Activated gamma-delta T cell (primary cell): ENCODE results near the gene TCL1A.
"Not testable (repeated sequence)": the region's sequence is repeated elsewhere in the genome, so short reads cannot be mapped to it uniquely, and the experiment has no call there.

Experiments
- DNase-seq: peaks from one replicate; lab custom pipeline; 2025; lab: John Stamatoyannopoulos, UW
- total RNA-seq, 2 donors: gene quantifications; one replicate each; lab custom pipeline; 2026; lab: John Stamatoyannopoulos, UW

The TCL1A gene
- total RNA-seq = 0 reads per million in 2 donors

- DNase-seq = no peak
Observed at GRCh38 chr14:95713596-95714371, at the start of gene TCL1A. TSS of gene TCL1A (minus strand) at chr14:95714125. CDS start at chr14:95714066, 59 bp downstream.

DNA sequence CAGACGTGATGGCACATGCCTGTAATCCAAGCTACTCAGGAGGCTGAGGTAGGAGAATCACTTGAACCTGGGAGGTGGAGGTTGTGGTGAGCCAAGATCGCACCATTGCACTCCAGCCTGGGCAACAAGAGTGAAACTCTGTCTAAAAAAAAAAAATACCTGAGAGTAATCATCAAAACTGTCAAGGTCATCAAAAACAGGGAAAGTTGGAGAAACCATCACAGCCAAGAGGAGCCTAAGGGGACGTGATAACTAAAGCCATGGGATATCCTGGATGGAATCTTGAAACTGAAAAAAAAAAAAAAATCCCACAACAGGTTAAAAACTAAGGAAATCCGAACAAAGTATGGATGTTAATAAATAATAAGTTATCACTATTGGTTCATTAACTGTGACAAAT is 49.1 kb upstream of the TCL1A start:
- DNase-seq = not testable (repeated sequence)

GRCh38 chr14:95761436-95761835 is 47.5 kb upstream of the TCL1A start:
- no peak for DNase-seq

DNA sequence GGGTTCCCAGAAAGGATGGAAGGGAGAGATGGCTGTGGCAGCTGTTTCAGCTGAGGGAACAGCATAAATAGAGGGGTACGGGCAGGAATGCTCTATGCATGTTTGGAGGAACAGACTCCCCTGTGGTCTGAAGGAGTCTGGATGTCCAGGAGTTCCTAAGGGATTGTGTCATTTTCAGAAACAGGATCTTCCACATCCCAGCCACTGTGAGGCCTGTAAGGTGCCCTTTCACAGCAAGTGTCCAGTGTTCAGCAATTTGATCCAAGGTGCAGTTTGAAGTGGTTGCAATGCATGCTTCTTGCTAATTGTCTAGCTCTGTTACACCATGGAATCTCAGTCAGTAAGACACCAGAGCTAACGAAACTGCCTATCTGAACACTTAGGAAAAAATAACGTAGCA is 46.7 kb upstream of the TCL1A start:
- no peak for DNase-seq

DNA sequence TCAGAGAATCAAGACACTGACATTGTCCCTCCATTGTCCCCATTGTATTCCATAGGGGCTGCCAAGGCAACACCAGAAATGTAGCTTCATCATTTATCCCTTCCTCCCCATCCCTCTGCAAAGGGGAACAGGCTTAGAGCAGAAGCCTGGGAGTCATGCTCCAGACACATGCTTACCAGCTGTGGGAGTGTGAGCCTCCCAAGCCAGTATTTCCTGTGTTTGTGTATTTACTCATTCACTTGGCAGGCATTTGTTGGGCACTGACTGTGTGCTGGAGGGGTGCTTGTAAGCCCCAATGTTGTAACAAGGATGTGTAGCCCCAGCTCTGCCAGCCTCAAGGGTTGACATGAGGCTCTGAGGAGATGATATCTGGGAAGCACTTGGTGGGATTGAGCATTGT is 46.0 kb upstream of the TCL1A start:
- no peak for DNase-seq

- no peak for DNase-seq
Observed at GRCh38 chr14:95758331-95758730, 44.4 kb upstream of the TCL1A start.

GRCh38 chr14:95756751-95757150 is 42.8 kb upstream of the TCL1A start:
- no peak for DNase-seq

GRCh38 chr14:95756127-95756526 is 42.2 kb upstream of the TCL1A start:
- DNase-seq = no peak

DNA sequence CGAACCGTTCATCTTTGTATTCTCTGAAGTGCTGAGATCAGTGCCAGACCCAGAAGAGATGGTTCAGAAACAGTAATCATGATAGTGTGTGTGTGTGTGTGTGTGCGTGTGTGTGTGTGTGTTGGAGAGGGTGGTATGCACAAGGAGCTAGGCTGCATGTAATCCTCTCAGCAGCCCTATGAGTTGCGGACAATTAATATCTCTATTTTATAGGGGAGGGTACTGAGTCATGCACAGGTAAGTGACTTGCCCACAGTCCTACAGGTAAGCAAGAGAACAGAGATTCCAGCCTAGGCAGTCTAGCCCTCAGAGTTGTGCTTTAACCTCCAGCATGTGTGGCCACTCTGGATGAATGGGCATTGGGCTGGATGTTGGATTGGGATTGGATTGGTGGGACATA is 27.9 kb upstream of the TCL1A start:
- no peak for DNase-seq

DNA sequence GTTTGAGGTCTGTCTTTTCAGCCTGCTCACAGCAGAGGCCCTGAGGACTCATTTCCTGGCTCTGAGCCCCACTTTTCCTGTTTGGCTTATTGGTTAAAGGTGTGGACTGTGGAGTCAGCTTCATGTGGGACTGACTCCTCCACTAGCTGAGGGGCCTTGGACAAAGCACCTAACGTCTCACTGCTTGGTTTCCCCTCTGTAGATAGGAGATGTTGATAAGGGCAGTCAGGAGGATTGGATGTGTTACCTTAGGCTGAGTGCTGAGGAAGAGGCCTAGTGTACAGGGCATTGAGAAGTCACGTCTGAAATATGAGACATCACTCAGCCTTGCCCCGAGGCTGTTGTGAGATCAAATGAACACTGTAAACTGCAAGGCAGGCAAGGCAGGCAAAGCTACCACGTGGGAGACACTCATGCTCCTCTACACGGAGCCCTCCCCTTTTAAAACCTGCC is 27.1 kb upstream of the TCL1A start:
- DNase-seq = no peak

- DNase-seq = no peak
Observed at GRCh38 chr14:95739356-95739755, 25.4 kb upstream of the TCL1A start.

GRCh38 chr14:95733212-95733611 is 19.3 kb upstream of the TCL1A start:
- DNase-seq = no peak

- no peak for DNase-seq
Observed at GRCh38 chr14:95730126-95730525, 16.2 kb upstream of the TCL1A start.

DNA sequence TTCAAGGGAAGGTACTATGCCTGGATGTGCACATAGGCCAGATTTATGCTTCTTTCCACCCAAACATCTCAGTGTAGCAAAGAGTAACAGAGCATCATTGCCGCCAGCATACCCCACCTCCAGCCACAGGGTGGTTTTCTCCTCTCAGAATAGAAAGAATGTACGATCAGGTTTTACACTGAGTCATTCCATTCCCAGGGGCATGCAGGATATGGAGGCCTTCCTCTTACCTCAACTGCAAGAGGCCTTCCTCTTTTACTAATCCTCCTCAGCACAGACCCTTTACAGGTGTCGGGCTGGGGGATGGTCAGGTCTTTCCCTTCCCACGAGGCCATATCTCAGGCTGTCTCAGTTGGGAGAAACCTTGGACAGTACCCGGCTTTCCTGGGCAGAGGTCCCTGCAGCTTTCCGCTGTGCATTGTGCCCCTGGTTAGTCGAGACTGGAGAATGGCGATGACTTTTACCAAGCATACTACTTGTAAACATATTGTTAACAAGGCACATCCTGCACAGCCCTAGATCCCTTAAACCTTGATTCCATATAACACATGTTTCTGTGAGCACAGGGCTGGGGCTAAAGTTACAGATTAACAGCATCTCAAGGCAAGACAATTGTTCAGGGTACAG is 15.6 kb upstream of the TCL1A start:
- not testable (repeated sequence) for DNase-seq

GRCh38 chr14:95727056-95727700 is 13.3 kb upstream of the TCL1A start:
- DNase-seq = no peak

GRCh38 chr14:95725685-95726336 is 11.9 kb upstream of the TCL1A start:
- no peak for DNase-seq

DNA sequence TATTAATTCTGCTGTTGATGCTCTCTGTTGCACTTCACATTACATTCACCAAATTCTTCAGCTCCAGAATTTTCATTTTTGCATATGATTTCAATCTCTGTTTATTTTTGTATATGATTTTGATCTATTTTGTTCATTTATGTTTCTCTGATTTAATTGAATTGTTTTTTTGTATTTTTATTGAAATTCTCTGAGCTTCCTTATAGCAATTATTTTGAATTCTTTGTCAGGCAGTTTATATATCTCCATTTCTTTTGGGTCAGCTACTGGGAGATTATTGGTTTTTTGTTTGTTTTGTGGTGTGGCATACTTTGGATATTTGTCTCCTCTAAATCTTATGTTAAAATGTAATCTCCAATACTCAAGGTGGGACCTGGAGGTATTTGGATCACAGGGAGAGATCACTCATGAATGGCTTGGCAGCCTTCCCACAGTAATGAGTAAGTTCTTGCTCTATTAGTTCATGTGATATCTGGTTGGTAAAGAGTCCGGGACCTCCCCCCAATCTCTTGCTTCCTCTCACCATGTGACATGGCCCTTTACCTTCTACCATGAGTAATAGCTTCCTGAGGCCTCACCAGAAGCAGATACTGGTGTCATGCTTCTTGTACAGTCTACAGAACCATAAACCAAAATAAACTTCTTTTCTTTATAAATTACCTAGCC is 8.7 kb upstream of the TCL1A start:
- DNase-seq = no peak

GRCh38 chr14:95712398-95712797 is 1.5 kb downstream of the TCL1A start:
- no peak for DNase-seq

GRCh38 chr14:95711476-95712176 is 2.3 kb downstream of the TCL1A start:
- DNase-seq = no peak

- no peak for DNase-seq
Observed at GRCh38 chr14:95710106-95710505, 3.8 kb downstream of the TCL1A start.

- no peak for DNase-seq
Observed at GRCh38 chr14:95707327-95707726, 6.6 kb downstream of the TCL1A start.
